Measurements from ENCODE around the gene TMEM144.

TMEM144 gene

DNA sequence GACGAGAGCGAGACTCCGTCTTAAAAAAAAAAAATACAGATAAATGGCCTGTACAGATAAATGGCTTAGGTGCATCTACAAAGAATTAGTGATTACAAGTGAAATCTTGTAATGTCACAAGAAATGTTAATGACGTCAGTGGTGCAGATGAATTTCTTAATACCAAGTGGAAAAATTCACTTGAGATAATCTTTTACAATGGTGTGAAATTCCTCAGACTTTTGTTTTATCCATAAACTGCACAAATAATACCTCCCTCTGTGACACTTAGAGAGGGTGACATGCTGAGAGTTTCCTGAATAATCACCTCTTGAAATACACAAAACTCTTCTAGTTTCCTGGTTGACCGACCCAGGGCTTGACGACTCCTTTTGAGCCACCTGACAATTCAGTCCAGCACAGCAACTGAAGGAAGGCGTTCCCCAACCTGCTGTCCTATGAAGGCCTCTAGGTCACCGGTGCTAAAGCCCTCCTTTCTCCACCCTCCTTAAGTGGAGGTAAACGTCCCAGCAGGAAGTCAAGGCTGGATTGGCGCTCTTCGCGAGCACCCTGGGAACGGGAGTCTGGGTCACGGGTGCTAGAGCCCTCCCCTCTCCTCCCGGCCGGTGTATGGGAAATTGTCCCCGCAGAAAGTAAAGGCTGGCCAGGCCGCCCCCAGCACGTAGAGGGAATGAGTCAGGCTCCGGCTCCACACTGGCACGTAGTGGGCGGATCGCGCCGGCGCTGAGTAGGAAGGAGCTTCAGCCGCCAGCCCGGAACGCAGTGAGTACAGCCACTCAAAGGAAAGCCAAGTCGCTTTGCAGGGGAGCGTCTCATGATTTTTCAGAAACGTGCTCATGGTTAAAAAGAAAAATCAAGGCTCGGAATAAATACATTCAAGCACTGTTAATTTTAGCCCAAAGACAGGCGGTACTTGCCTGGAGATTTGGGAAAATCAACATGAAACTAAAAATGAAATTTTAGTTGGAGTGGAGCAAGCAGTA is at the start of gene TMEM144:
TMEM144 (plus strand) TSS at position 662 of the 983 bp plus-strand sequence. CDS start 2,182 bp downstream, outside the sequence.
- DNase-seq (ENCODE audit: low spot score), result peak; percentile 93

DNA sequence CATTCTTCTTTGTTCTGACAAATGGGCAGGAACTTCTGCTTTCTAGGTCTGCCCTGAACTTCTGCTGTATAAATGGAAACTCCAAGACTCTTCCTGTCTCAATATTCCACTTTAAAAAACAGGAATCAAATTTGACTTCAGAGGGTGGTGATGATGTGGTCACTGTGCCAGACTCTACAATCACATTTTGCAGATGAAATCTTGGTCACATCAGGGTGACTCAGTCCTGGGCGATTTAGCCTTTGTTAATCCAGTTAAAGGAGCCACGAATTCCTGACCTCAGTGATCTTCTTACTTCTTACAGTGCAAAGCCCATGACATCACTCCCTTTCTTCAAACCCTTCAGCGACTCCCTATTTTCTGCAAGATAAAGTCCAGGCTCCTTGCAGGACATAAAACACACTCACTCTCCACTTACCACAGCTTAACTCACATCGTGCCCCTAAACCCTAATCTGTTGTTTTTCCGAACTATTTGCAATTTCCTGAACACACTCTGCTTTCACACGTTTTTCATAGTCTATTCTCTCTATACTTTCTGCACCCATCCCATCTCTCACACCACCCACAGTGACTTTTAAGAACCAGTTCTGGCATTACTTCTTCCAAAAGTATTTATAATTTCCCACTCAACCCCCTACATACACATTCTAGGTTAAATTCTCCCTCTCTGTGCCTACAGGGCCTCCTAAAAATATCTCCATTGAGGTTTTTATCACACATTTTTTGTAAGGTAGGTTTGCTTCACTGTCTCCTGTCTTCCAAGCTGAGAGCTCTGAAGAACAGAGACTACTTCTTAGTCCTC is 48.5 kb upstream of the TMEM144 start:
- DNase-seq (ENCODE audit: low spot score), result peak; percentile 50

DNA sequence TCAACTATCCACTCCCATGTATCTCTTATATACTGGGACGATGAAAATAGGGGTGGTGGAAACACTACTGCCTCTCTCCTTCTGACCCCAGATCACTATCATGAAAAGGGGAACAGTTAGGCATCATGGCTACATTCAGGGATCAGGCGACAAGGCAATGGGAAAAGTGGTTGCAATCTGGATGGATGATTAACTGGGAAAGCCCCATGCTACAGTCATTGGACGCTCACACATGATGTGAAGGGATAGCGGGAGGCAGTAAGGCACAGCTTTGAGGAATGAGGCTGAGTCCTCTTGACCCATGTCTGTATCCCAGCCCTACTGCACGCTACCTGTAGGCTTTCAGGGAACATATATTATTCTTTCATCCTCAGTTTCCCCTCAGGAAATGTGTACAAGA is 47.7 kb upstream of the TMEM144 start:
- DNase-seq (ENCODE audit: low spot score), result no peak

DNA sequence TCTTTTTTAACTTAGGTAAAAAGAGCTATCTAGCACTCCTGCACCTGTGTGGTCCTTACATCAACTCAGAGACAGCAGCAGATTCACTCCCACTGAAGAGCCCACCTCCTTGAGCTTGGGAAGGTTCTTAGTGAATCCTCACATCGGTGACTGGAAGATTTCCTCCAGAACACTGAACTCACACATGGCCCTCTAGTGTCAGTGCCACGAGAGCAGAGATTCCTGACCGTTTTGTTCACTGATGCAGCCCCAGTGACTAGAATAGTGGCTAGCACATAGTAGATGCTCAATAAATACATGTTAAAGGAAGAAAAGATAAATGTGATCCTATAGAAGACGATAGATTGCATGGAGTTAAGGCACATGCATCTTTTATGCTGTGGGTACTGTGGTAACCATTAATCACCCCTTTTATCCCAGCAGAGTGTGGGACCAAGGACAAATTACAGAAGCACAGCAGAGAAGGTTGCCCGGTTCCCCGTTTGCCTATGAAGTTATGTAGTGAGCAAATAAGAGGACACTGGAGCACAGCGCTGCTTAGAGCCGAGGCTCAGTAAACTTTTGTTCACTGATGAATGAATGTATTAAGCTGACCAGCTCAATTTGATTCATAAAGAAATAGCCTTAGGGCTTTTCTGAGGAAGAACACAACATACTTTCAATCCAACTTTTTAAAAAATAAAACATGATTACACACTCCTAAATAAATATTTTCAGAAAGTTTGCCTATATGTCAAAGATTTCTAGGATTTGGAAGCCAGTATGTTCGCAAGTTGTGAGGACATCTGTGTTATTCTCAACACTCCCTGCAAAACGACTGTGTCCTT is 46.1 kb upstream of the TMEM144 start:
- no peak for DNase-seq (ENCODE audit: low spot score)

DNA sequence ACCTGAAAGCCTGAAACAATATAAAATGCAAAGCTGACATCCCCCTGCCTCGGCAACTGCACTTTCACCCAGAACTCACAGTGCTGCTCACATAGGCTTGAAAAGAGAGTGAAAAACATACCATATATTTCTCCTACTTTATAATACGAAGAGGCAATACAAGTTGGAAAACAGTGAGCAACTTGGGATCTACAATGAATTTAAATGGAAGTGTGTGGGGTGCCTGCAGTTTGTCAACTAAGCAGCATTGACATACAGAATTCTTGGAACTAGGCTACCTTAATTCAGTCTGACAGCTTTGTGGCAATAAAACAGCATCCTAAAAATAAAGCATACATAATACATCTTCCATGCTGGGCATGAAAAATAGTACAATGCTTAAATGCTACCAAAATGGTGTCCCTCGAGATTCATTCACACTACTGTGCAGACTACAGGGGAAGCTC is 45.5 kb upstream of the TMEM144 start:
- no peak for DNase-seq (ENCODE audit: low spot score)

DNA sequence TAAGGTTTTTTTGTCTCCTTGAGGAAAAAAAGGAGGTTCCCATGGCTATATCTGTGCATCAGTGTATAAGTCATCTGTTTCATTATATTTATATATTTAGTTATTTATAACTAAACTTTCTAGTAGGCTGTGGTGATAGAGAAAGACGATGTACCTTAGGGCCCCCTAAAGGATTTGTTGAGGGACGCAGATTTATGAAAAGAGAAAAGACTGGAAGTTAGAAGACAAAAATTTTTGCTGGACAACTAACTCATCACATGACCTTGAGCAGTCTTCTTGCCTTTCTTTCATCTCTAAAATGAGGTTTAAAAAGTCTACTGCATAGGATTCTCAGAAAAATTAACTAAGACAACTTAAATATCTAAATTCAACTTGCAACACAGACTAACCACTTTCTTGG is 43.6 kb upstream of the TMEM144 start:
- DNase-seq (ENCODE audit: low spot score), result no peak

DNA sequence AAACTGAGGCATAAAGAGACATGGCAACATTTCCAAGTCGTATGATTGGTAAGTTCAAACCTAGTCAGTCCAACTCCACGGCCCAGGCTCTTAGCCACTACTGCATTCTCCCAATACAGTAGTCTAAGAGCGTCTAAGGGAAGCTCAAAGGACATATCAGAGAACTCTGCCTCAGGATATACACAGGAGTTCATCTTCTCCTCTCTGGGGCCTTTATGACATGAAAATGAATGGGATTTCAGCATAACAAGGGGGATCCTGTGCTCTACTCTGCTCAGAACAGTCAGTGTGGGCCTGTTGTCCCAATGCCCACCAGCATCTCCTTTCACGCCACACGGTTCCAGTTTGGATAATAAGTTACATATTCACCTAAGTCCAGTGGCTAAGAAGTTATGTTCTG is 41.7 kb upstream of the TMEM144 start:
- DNase-seq (ENCODE audit: low spot score), result no peak

DNA sequence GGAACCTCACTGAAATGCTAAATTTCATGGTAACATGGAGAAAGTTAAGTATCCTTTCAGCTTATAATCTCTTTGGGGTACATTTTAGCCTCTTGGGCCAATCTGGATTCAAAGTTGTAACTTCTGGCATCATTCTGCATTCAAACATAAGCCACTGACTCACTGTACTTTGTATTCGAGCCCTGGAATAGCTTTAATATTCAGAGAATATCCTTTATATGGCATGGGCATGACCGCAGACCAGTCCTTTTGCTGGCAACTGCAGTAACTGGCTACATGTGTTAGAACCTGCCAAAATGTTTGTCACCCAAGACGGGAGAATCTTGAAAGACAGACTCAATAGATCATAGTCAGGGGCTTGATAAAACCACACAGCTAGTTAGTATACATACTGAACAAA is 40.8 kb upstream of the TMEM144 start:
- peak; percentile 18 for DNase-seq (ENCODE audit: low spot score)

DNA sequence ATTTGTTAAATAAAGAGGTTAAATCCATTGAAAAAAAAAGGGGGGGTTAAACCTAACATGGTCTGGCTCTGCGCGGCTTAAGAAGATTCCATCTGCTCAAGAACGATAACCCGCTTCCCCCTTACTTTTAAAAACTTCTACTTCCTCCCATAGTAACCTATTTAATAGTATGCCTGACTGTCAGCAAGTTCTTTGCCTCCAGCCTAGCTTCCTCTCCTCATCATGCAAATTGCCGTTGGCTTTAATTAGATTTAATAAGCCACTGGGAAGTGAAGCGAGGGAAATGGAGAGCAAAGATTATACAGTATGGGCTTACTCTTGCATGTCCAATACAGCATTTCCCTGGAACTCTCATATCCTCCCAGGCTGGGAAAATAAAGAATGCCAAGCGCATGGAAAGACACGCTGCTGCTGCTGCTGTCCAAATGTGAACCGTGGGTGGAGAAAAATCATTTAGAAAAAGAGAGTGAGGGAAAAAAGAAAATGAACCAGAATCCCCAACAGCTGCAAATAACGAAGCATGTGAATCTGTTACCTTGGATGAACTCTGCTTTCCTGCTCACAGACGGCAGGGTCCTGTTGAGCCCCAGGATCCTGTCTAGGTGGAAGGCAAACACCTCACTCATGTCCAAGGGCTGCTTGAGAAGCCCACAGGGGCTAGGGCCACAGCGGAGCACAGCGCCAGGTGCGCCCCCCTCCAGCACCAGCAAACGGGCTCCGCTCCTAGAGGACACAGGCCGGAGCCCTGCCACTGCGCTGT is 40.2 kb upstream of the TMEM144 start:
- DNase-seq (ENCODE audit: low spot score), result peak; percentile 29

DNA sequence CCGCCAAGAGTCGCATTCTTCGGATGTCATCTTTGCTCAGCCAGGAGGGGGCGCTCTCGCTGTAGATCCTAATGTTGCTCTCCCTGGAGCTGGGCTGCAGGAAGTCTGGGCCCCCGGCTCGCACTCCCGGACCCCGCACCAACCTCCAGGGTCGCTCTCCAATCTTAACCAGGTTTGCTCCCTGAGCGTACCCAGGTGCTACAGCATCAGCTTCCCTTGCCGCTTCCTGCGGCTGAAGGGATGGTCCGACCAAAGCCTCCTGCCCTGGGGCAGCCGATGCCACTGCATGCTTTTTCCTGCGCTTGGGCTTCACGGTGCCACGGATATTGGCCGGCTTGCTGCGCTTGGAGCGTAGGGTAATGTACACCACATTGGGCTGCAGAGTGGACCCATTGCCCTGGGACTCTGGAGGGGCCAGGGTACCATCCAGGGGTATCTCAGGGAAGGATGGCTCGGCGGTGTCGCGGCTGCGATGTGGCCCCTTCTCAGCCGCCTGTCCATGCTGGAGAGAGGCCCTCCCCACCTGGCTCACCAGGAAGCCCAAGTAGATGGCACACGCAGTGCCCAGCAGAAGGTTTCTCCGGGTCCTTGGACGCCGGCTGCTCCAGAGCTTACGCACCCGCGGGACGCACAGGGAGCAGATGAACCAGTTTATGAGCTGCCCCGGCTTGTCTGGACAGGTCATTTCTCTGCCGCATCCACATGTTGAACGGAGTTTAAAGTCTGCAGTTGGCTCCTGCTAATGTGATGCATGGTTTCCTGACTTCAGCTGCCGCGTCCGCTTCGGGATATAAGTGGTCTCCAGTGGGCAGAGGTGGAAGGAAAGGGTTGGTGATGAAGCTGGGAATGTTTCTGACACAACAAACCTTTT is 39.4 kb upstream of the TMEM144 start:
- peak; percentile 43 for DNase-seq (ENCODE audit: low spot score)

DNA sequence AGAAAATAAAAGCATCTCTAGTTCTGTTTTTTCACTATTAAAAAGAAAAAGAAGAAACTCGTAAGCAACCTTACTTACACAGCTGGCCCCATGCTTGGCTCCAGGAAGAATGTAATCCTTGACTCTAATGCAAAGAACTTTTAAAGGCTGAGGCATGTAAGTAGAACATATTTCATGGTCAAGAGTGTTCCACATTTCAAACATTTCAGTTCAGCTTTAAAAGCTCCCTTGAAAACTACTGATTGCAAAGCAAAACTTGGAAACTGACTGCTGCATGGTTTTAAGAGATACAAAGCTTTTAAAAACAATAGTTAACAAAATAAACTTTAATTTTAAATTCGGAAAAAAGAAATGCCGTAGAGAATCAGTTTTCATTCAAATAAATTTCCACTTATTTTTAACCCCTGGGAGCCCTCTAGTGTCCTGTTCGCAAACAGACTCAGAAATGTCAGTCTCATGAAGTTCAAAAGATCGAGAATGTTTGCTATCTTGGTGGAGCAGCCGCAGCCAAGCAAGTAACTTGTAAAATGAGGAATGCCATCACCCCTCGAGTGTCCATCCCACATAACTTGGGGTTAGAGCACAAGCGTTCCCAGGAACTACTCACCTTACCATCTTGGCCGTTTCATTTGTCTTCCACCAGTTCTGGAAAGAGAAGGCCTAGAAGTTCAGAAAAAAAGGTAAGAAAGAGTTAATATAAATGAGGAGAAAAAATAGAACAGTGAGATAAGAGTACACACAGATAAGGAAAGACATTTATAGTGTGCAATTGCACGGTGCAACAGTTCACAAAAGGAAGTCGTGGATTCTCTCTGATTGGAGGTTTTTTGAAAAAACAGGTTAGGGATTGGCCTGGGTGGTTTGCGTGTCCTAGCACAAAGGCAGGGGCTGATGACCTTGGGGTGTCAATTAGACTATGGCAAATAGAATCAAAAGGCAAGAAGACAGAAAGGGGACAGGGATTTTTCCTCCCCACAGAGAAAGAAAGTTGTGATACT is 37.7 kb upstream of the TMEM144 start, which contains the start of gene GASK1B:
GASK1B (minus strand) TSS at position 765 of the 998 bp plus-strand sequence. CDS start 1,650 bp downstream, outside the sequence.
- DNase-seq (ENCODE audit: low spot score), result peak; percentile 60

DNA sequence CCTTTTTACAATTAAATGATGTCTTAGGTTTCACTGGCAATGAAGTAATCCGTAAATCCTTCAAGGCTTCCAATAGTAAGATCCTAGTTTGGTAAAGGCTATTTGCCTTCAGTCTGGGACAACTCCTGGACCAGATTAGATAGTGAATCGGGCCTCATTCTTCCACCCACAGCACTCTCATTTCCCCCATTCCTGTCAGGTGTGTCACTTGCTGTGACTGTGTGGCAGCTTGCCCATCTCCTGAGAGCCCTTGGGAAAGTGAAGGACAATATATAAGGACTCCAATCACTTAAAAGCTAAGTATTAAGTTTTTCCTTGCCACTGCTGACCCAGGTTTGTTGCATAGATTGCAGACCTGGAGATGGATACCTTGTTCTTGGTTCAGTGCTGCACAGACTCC is 34.2 kb upstream of the TMEM144 start:
- peak; percentile 30 for DNase-seq (ENCODE audit: low spot score)

DNA sequence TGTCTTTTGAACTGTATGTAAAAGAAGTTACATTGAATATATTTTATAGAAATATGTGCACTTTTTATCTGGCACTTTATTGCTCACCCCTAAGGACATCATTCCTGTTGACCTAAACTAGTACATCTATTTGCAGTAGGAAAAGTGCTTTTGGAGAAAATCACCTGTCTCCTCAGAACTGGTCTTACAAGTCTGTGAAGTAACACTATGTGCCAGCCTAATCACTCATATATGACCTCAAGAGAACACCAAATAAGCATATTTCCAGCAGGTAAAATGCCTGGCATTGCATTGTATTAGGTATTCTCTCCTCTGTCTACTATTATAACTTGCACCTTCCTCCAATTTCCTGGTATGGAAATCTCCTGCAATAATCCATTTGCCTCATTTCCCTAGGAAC is 33.5 kb upstream of the TMEM144 start:
- DNase-seq (ENCODE audit: low spot score), result no peak

DNA sequence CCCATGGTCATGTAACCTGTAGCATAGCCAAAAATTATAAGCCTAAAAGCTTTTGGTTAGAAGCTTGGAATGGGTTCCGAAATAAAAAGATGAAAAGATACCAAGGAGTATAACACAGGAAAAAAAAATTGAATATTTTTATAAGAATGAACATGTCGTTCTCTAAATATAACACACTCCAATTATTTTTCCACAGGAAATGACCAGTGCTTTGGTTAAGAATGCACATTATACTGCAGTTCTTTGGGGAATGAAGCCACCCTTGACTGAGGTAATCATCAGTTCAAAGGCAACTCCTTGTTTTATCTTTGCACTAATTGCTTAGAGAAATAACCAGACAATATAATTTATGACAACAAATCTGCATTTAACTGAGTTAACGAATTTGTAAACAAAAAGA is 30.8 kb upstream of the TMEM144 start:
- DNase-seq (ENCODE audit: low spot score), result no peak

DNA sequence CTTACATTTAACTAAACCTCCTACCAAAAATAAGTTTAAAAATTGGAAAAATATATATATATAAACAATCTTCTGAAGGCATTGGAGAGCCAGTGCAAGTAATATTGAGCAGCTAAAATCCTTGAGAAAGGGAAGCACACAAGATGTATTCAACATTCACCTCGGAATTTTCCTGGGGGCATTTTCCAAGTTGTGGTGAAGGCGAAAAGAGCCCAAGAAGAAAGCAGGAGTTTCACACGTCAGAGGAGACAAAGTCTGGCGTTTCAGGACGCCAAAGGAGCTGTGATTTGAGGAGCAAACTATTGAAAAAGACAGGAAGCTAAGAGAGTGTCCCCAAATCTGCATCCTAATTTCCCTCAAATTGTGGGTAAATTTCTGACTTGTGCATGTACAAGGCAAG is 28.4 kb upstream of the TMEM144 start:
- no peak for DNase-seq (ENCODE audit: low spot score)

DNA sequence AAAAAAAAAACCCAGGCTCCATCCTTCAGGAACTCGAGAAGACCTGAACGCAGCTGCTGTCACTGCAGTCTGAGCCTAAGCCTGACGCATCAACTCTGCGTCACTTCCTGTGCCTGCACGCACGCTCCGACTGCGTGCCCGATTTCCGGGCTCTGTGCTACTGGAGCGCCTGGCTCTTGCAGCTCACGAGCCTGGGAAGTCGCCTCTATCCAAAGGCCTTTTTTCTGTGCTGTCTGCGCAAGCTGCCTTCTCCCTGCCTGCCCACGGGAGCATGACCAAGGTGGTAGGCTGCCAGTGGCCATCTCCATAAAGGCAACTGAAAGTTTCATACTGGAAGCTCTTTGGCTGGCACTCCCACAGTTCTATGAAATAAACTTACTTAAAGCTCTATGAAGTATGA is 27.6 kb upstream of the TMEM144 start:
- DNase-seq (ENCODE audit: low spot score), result peak; percentile 7

DNA sequence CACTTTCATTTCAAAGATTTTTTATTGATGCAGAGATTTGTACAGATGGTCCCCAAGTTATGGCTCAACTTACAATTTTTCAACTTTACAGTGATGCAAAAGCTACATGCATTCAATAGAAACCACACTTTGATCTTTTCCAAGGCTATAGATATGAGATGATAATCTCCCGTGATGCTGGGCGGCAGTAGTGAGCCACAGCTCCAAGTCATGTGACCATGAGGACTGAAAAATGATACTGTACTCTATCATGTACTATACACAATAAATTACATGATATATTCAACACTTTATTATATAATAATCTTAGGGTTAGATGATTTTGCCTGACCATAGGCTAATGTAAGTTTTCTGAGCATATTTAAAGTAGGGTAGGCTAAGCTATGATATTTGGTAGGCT is 23.5 kb upstream of the TMEM144 start:
- no peak for DNase-seq (ENCODE audit: low spot score)

DNA sequence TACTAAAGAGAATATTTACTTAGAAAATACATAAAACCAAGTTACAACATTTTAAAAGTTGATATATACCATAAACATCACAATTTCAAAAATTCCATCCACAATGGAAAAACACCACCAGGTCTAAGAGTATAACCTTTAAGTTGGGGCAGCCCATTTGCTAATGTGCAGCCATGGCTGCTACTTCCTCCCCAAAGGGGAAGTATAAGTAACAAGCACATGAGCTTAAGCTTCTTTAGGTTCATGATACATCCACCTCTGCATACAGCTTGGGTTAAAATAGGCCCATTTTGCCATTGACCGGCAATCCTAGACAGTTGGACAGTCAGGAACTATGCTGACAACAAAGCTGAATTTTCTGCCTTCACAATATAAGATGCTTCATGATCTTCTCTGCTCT is 20.9 kb upstream of the TMEM144 start:
- no peak for DNase-seq (ENCODE audit: low spot score)

DNA sequence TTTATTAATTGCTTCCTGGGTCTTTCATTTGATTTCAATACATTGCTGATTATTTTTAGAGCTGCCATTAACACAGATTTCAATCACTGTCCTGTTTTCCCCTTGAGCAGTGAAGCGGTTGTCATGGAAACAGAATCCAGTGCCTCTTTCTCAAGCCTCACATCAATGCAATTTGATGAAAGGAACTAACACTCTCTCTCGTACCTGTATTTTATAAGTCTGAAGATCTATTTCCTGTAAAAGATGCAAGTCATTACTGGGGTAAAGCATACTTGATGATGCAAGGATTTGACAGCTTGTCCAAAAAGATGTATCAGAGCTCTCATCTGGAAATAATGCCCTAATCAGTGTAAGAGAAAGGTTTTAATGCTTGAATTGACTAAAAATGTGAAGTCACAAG is 19.6 kb upstream of the TMEM144 start:
- DNase-seq (ENCODE audit: low spot score), result no peak

Measured in GM03348 (cell line).